DND-41 (cell line): ENCODE results near the gene RAPGEF1.

Experiments used
- ATAC-seq: fragments of 200-7000 bp; cut with Tn5 transposase; 3 replicates; pipeline ENCODE4 v1.9.1; 2021; ENCODE audit warnings: low read depth; ENCODE audit not compliant: insufficient read depth
- DNase-seq: peaks from one replicate; pipeline ENCODE4 v3.0.0-alpha.2; 2020
- H2AFZ ChIP-seq: 2 replicates; pipeline ENCODE4 v1.6.0; 2012; ENCODE audit warnings: low read depth, low read length
- H3K27ac ChIP-seq: 2 replicates; pipeline ENCODE4 v1.5.1; 2012; ENCODE audit warnings: low read length, inconsistent platforms
- H3K27me3 ChIP-seq: fragments of 200-600 bp; sonication (generic); 2 replicates; pipeline ENCODE4 v1.6.0; 2012; ENCODE audit warnings: low read length, mild to moderate bottlenecking, inconsistent platforms; ENCODE audit not compliant: insufficient read depth, poor library complexity
- H3K36me3 ChIP-seq: 2 replicates; pipeline ENCODE4 v1.5.1; 2012; ENCODE audit warnings: low read length, inconsistent platforms; ENCODE audit not compliant: insufficient read depth
- H3K4me1 ChIP-seq: 2 replicates; pipeline ENCODE4 v1.5.1; 2012; ENCODE audit warnings: mild to moderate bottlenecking, low read length; ENCODE audit not compliant: insufficient read depth
- H3K4me2 ChIP-seq: 2 replicates; pipeline ENCODE4 v1.6.0; 2012; ENCODE audit warnings: mild to moderate bottlenecking, moderate library complexity, low read length, inconsistent platforms; ENCODE audit not compliant: insufficient read depth
- H3K4me3 ChIP-seq, 2 experiments: fragments of 200-600 bp in 1 of 2; shearing (Covaris generic) in 1 of 2; 2 replicates each; pipeline ENCODE4 v1.5.1; 2012 to 2016; ENCODE audit warnings: inconsistent platforms in 2 of 2, low read length in 2 of 2, mild to moderate bottlenecking in 2 of 2, low read depth in 1 of 2, moderate library complexity in 1 of 2
- H3K79me2 ChIP-seq: 2 replicates; pipeline ENCODE4 v1.6.0; 2012; ENCODE audit warnings: low read length, inconsistent platforms; ENCODE audit not compliant: insufficient read depth
- H3K9ac ChIP-seq: 2 replicates; pipeline ENCODE4 v1.6.0; 2012; ENCODE audit warnings: low read depth, mild to moderate bottlenecking, inconsistent platforms, low read length, moderate library complexity
- H3K9me3 ChIP-seq: 2 replicates; pipeline ENCODE4 v1.5.1; 2012; ENCODE audit warnings: low read length, moderate library complexity, mild to moderate bottlenecking, inconsistent platforms; ENCODE audit not compliant: insufficient read depth, severe bottlenecking
- H4K20me1 ChIP-seq: 2 replicates; pipeline ENCODE4 v1.6.0; 2012; ENCODE audit warnings: low read length; ENCODE audit not compliant: insufficient read depth
- EZH2 ChIP-seq: IDR thresholded peaks from 3 replicates; pipeline ENCODE4 v1.6.1; 2012; ENCODE audit warnings: borderline replicate concordance, low read depth, mild to moderate bottlenecking, moderate library complexity, low read length, inconsistent platforms; ENCODE audit not compliant: severe bottlenecking
- TF ChIP-seq, protein P1 (sequence below): IDR thresholded peaks from 2 replicates; pipeline ENCODE4 v1.5.1; 2012; ENCODE audit warnings: borderline replicate concordance, low read length, moderate library complexity, mild to moderate bottlenecking; ENCODE audit not compliant: poor library complexity, severe bottlenecking; ENCODE audit errors: extremely low read depth

RAPGEF1 gene

DNA sequence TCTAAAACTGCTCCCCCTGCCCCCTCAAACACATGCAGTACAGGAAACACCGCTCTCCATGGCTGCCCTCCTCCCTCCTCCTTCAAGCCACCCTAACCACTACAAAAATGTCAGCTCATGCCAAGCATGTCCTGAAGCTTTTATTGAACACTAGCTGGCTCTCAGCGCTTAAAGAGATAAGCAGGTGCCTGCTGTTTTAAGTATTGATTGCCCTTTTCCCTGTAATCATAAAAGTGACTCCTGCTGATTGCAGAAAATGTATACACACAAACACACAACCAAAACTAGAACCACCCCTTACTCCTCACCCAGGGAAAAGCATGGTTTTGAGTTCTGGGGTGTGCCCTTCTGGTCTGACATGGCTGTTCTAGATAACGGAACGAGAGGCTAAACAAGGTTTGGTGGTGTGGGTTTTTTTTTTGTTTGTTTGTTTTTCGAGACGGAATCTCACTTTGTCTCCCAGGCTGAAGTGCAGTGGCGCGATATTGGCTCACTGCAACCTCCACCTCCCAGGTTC, 205.1 kb downstream of the RAPGEF1 start:
- peak overlapping the region; percentile 52; the same call in 1 of the 2 replicates for H2AFZ ChIP-seq
- H4K20me1 ChIP-seq: no peaks in the 10 kb centered on the region
- H3K27me3 ChIP-seq: no peaks in the 10 kb centered on the region
- DNase-seq (peak; percentile 52), ATAC-seq (peak; percentile 48)
- peaks cover 13% of the 10 kb centered on the region for H3K79me2 ChIP-seq
- no peak overlapping the region for H3K9ac ChIP-seq
- no peak overlapping the region for H3K4me2 ChIP-seq
- no peak overlapping the region for H3K4me3 ChIP-seq
- TF ChIP-seq, protein P1, sequence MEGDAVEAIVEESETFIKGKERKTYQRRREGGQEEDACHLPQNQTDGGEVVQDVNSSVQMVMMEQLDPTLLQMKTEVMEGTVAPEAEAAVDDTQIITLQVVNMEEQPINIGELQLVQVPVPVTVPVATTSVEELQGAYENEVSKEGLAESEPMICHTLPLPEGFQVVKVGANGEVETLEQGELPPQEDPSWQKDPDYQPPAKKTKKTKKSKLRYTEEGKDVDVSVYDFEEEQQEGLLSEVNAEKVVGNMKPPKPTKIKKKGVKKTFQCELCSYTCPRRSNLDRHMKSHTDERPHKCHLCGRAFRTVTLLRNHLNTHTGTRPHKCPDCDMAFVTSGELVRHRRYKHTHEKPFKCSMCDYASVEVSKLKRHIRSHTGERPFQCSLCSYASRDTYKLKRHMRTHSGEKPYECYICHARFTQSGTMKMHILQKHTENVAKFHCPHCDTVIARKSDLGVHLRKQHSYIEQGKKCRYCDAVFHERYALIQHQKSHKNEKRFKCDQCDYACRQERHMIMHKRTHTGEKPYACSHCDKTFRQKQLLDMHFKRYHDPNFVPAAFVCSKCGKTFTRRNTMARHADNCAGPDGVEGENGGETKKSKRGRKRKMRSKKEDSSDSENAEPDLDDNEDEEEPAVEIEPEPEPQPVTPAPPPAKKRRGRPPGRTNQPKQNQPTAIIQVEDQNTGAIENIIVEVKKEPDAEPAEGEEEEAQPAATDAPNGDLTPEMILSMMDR: no peak
- TF ChIP-seq EZH2: no peak
- H3K4me1 ChIP-seq: peaks cover 31% of the 10 kb centered on the region
- no peaks in the 10 kb centered on the region for H3K9me3 ChIP-seq
- no peak overlapping the region for H3K27ac ChIP-seq
- H3K36me3 ChIP-seq: peaks cover 6% of the 10 kb centered on the region; the same call in 1 of the 2 replicates

DNA sequence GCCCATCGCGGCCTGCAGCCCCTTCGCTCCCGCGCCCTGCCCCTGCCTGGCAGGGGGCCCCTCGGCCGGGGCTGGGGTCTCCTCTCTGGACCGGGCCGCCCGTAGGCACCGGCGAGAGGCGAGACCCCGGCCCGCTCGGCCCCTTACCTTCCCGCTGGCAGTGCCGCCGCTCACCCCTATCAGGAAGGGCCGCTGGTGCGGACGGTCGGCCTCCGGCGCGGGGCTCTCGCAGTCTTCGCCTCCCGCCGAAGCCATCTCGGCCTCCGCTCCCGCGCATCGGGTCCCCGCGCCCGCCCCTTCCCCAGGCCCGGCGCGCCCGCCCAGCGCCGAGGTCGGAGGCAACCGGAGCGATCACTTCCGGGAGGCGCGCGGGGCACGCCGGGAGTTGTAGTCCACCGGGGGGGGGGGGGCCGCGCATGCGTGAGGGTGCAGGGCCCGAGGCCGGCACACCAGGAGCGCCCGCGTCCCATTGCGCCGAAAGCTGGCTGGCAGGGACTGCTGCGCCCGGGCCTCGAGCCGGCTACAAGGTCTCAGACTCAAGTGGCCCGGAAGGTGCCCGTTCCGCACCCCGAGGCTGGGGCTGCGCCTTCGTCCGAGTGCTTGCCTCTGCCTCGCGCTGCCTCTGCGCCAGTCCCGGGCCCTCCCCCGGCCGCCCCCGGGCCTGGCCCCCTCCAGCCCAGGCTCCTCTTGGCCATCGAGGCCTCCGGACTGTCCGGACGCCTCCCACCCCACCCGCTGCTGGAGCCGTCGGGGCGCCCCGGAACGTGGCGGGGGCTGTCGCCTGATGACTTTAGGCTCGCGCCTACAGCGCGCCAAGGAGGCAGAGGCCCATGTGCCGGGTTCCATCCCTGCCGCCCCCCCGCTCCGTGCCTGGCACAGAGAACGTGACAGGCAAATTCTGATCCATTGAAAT, 208.7 kb downstream of the RAPGEF1 start, which contains the start of gene UCK1:
TSS of gene UCK1 (minus strand) at position 344 of the 913 bp plus-strand sequence. CDS start at position 255, 89 bp downstream.
- TF ChIP-seq EZH2: no peak
- TF ChIP-seq, protein P1: no peak
- Histone ChIP-seq H4K20me1 (peaks cover 13% of the 10 kb centered on the region; the same call in 1 of the 2 replicates), H3K27me3 (no peaks in the 10 kb centered on the region), H3K9me3 (no peaks in the 10 kb centered on the region), H3K4me1 (peaks cover 33% of the 10 kb centered on the region), H3K9ac (peak within 1 kb of the TSS; percentile 60), H3K79me2 (peaks cover 25% of the 10 kb centered on the region), H3K27ac (peak within 1 kb of the TSS; percentile 74), H2AFZ (peak within 1 kb of the TSS; percentile 92), H3K36me3 (peaks cover 41% of the 10 kb centered on the region), H3K4me3 (peak within 1 kb of the TSS; percentile 59 to 75; a peak in 3 of 4 replicates), H3K4me2 (peak within 1 kb of the TSS; percentile 69)
- ATAC-seq (peak; percentile 87), DNase-seq (peak; percentile 79)

DNA sequence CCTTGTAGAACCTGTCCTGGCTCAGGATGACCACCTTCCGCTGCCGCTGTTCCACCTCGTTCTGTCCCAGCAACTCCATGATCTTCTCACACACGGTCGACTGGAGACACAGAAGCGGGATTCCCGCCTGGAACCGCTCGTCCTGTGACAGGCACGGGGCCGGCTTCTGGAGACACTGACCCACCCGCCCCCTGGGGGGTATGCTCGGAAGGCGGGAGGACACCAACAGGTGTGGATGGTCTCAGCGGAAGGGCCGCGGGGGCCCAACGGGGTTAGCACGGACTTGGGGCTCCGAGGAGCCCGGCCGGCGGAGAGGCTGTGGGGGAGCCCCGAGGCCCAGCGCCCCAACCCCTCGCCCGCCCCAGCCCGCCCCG, 209.3 kb downstream of the RAPGEF1 start:
- peaks cover 25% of the 10 kb centered on the region for H3K79me2 ChIP-seq
- TF ChIP-seq, protein P1: peak; percentile 28
- TF ChIP-seq EZH2: no peak
- peaks cover 33% of the 10 kb centered on the region for H3K4me1 ChIP-seq
- H4K20me1 ChIP-seq: peaks cover 15% of the 10 kb centered on the region; the same call in 1 of the 2 replicates
- H3K9me3 ChIP-seq: no peaks in the 10 kb centered on the region
- ATAC-seq (peak; percentile 17; the same call in 2 of the 3 replicates), DNase-seq (peak; percentile 22)
- peak overlapping the region; percentile 60 for H3K9ac ChIP-seq
- H3K36me3 ChIP-seq: peaks cover 47% of the 10 kb centered on the region
- no peaks in the 10 kb centered on the region for H3K27me3 ChIP-seq
- H3K4me3 ChIP-seq: peak overlapping the region; percentile 59 to 75; a peak in 3 of 4 replicates
- peak overlapping the region; percentile 86 for H2AFZ ChIP-seq
- H3K27ac ChIP-seq: peak overlapping the region; percentile 38
- peak overlapping the region; percentile 69 for H3K4me2 ChIP-seq
